Neural crest cell (in vitro differentiated cells): ENCODE data around the gene LSAMP. TPM values are rescaled to one million over a fixed set of nuclear protein-coding genes. Genes with fewer than 3 reads are reported as not detected.

Source experiments
- DNase-seq: peaks from one replicate; pipeline ENCODE4 v3.0.0; 2021; ENCODE audit warnings: low read depth, mixed read lengths, low spot score
- H3K27ac Mint-ChIP-seq: one replicate; pipeline ENCODE4 v1.8.0; 2021; ENCODE audit warnings: mild to moderate bottlenecking, mixed read lengths; ENCODE audit not compliant: unreplicated experiment
- H3K27me3 Mint-ChIP-seq: 2 replicates; pipeline ENCODE4 v1.8.0; 2021; ENCODE audit warnings: low read depth, mild to moderate bottlenecking, mixed read lengths
- H3K36me3 Mint-ChIP-seq: 2 replicates; pipeline ENCODE4 v1.8.0; 2021; ENCODE audit warnings: low read depth, mild to moderate bottlenecking, mixed read lengths
- H3K4me1 Mint-ChIP-seq: 2 replicates; pipeline ENCODE4 v1.8.0; 2021; ENCODE audit warnings: mixed read lengths
- H3K4me3 Mint-ChIP-seq: one replicate; pipeline ENCODE4 v1.8.0; 2021; ENCODE audit warnings: mild to moderate bottlenecking, mixed read lengths
- H3K9me3 Mint-ChIP-seq: 2 replicates; pipeline ENCODE4 v1.8.0; 2021; ENCODE audit warnings: mixed read lengths
- CTCF ChIP-seq: fragments of 200-600 bp; sonication (generic); conservative IDR thresholded peaks from 2 replicates; pipeline ENCODE4 v1.5.0; 2021; ENCODE audit warnings: antibody characterized with exemption, mild to moderate bottlenecking
- total RNA-seq: library from RNA; stranded (reverse); gene quantifications from 2 replicates; pipeline ENCODE4 v1.2.1, GENCODE V29; 2021

LSAMP gene
- total RNA-seq, 1 donor from 2014 or later: 36.7 TPM

GRCh38 chr3:116314476-116314875, 130.8 kb downstream of the LSAMP start:
- Mint-ChIP-seq H3K27me3 (no peaks in the 10 kb centered on the region), H3K4me3 (no peak overlapping the region), H3K36me3 (no peaks in the 10 kb centered on the region), H3K27ac (peak overlapping the region; percentile 57), H3K9me3 (no peaks in the 10 kb centered on the region), H3K4me1 (peaks cover 10% of the 10 kb centered on the region)
- TF ChIP-seq CTCF: no peak
- no peak for DNase-seq

- peaks cover 4% of the 10 kb centered on the region for H3K9me3 Mint-ChIP-seq
- no peak overlapping the region for H3K4me3 Mint-ChIP-seq
- peaks cover 8% of the 10 kb centered on the region for H3K4me1 Mint-ChIP-seq
- H3K27me3 Mint-ChIP-seq: no peaks in the 10 kb centered on the region
- no peak for DNase-seq
- H3K36me3 Mint-ChIP-seq: no peaks in the 10 kb centered on the region
- peak; percentile 48 for TF ChIP-seq CTCF
- H3K27ac Mint-ChIP-seq: no peak overlapping the region
Measured at GRCh38 chr3:116306720-116307119, 138.6 kb downstream of the LSAMP start.

- no peak for DNase-seq
- TF ChIP-seq CTCF: no peak
- Mint-ChIP-seq H3K4me3 (no peak overlapping the region), H3K36me3 (no peaks in the 10 kb centered on the region), H3K4me1 (peaks cover 11% of the 10 kb centered on the region), H3K27me3 (no peaks in the 10 kb centered on the region), H3K27ac (no peak overlapping the region), H3K9me3 (peaks cover 4% of the 10 kb centered on the region)
Measured at GRCh38 chr3:116306149-116306548, 139.1 kb downstream of the LSAMP start.

DNA sequence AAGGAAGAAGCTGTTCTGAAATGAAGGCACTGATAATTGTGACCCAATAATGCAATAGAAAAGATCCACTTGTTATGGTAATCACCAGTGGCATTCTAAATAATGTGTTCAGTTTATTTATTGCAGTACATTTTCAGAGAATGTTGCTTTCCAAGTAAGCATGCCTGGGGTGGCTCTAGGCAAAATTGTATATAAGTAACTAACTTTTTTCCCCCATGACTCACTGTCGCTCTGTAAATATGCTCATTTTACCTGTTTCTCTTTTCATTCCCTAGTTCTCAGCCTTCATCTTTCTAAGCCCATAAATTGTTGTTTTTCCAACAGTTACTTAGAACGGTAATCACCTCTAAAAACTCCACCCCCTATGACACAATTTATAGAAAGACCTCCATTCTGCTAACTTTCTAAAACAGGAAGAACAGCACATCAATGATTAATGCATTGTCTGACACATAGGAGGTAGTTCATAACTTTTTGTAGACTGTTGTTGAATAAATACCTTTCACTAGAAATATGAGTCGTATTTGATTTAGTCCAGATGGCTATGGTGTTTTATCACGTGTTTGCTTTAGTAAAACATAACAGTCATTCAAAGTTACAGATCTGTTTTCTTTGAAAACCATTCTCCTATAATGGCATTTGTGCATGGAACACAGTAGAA, 143.1 kb downstream of the LSAMP start:
- Mint-ChIP-seq H3K9me3 (peaks cover 7% of the 10 kb centered on the region), H3K27me3 (no peaks in the 10 kb centered on the region), H3K4me1 (peaks cover 31% of the 10 kb centered on the region), H3K36me3 (no peaks in the 10 kb centered on the region), H3K27ac (no peak overlapping the region), H3K4me3 (no peak overlapping the region)
- no peak for DNase-seq
- no peak for TF ChIP-seq CTCF

DNA sequence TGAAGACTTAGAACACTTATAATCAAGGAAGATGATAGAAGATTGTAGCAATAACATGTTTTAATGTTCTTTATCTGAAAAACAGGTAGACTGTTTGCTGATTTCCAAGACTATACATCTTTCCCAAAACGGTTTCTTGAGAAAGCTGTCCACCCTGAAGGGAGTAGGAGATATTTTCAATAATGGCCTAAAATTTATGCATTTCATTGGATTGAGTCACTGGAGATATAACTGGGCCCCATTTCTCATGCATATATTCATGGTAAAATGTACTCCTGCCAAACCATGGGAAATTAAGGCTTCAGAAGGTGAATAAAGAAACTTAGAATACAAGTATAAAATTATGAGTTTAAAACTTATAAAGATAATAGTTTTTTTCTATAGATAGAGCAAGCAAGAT, 143.9 kb downstream of the LSAMP start:
- Mint-ChIP-seq H3K4me1 (peaks cover 27% of the 10 kb centered on the region), H3K4me3 (no peak overlapping the region), H3K27ac (no peak overlapping the region), H3K9me3 (peaks cover 7% of the 10 kb centered on the region), H3K36me3 (no peaks in the 10 kb centered on the region), H3K27me3 (no peaks in the 10 kb centered on the region)
- TF ChIP-seq CTCF: no peak
- DNase-seq: no peak
